H1 (cell line): ENCODE measurements around the gene CNIH1. TPM values are rescaled to one million over a fixed set of nuclear protein-coding genes. Genes with fewer than 3 reads are reported as not detected.

Experiments used
- CTCF ChIA-PET: fragments of 300-600 bp; sonication (Branson Sonifier 250); formaldehyde crosslinking; loops from one replicate; lab custom pipeline; 2021; ENCODE audit not compliant: partially characterized antibody; lab: Charles Lee
- POLR2A ChIA-PET: fragments of 300-600 bp; sonication (Branson Sonifier 250); formaldehyde crosslinking; loops from one replicate; lab custom pipeline; 2021; ENCODE audit warnings: inconsistent platforms; ENCODE audit not compliant: partially characterized antibody; lab: Charles Lee
- DNase-seq, 2 experiments: peaks; one replicate each; pipeline versions ENCODE4 v3.0.0 to v3.0.0-alpha.2; 2010 to 2022; ENCODE audit warnings: low spot score in 2 of 2, low read depth in 1 of 2, mixed read lengths in 1 of 2
- FAIRE-seq: peaks from 2 replicates; lab custom pipeline; 2011; peaks lifted over from hg19 to GRCh38; lab: Jason Lieb, UNC
- H2AFZ ChIP-seq: 2 replicates; pipeline ENCODE4 v1.8.1; 2012; ENCODE audit warnings: low read length, inconsistent platforms
- H2AK5ac ChIP-seq: 2 replicates; pipeline ENCODE4 v1.6.1; 2013; ENCODE audit warnings: low read depth, low read length
- H2BK120ac ChIP-seq: replicated peaks from 2 replicates; pipeline ENCODE3; 2013; ENCODE audit warnings: low read depth, low read length, inconsistent platforms
- H2BK12ac ChIP-seq: 2 replicates; pipeline ENCODE4 v1.6.1; 2013; ENCODE audit warnings: low read depth, low read length
- H2BK15ac ChIP-seq: 2 replicates; pipeline ENCODE4 v1.6.1; 2013; ENCODE audit warnings: low read length
- H2BK20ac ChIP-seq: 2 replicates; pipeline ENCODE4 v1.6.1; 2013; ENCODE audit warnings: low read length
- H2BK5ac ChIP-seq: 2 replicates; pipeline ENCODE4 v1.6.1; 2013; ENCODE audit warnings: low read depth, low read length
- H3K14ac ChIP-seq: 2 replicates; pipeline ENCODE4 v1.6.1; 2013; ENCODE audit warnings: inconsistent platforms; ENCODE audit not compliant: insufficient read length
- H3K18ac ChIP-seq: 2 replicates; pipeline ENCODE4 v1.6.1; 2013; ENCODE audit warnings: low read length; ENCODE audit errors: extremely low read depth
- H3K23ac ChIP-seq: 2 replicates; pipeline ENCODE4 v1.6.1; 2013; ENCODE audit warnings: inconsistent platforms; ENCODE audit not compliant: insufficient read length
- H3K23me2 ChIP-seq: 2 replicates; pipeline ENCODE4 v1.6.1; 2013; ENCODE audit warnings: low read depth, low read length
- H3K27ac ChIP-seq: 2 replicates; pipeline ENCODE4 v1.6.1; 2011; ENCODE audit warnings: low read depth, low read length, inconsistent platforms
- H3K27me3 ChIP-seq, 4 experiments: replicated peaks in 1 of 4; 1 replicate in 1 of 4; 2 replicates in 3 of 4; pipeline versions ENCODE4 v1.6.1 to v1.8.1; 2011 to 2013; ENCODE audit warnings: low read length in 3 of 4, mild to moderate bottlenecking in 3 of 4, inconsistent platforms in 2 of 4, mixed read lengths in 2 of 4, moderate library complexity in 1 of 4; ENCODE audit not compliant: control insufficient read depth in 3 of 4, insufficient read depth in 3 of 4; ENCODE audit errors: extremely low read depth in 1 of 4
- H3K36me3 ChIP-seq, 4 experiments: 2 replicates each; pipeline versions ENCODE4 v1.6.1 to v1.8.1; 2011 to 2013; ENCODE audit warnings: mild to moderate bottlenecking in 4 of 4, low read length in 3 of 4, moderate library complexity in 2 of 4, control low read depth in 1 of 4, inconsistent platforms in 1 of 4; ENCODE audit not compliant: insufficient read depth in 4 of 4, control insufficient read depth in 2 of 4
- H3K4ac ChIP-seq: replicated peaks from 2 replicates; pipeline ENCODE3; 2013; ENCODE audit warnings: low read length, low read depth, mixed read lengths, inconsistent platforms; ENCODE audit not compliant: insufficient read length
- H3K4me1 ChIP-seq, 4 experiments: replicated peaks in 1 of 4; 1 replicate in 1 of 4; 2 replicates in 3 of 4; pipeline versions ENCODE4 v1.6.1 to v1.8.1; 2011 to 2013; ENCODE audit warnings: low read length in 3 of 4, inconsistent platforms in 2 of 4, mixed read lengths in 1 of 4; ENCODE audit not compliant: insufficient read depth in 4 of 4, control insufficient read depth in 3 of 4
- H3K4me2 ChIP-seq, 2 experiments: 2 replicates each; pipeline versions ENCODE4 v1.6.1 to v1.8.1; 2011 to 2013; ENCODE audit warnings: low read depth in 2 of 2, low read length in 2 of 2, control low read depth in 1 of 2, inconsistent platforms in 1 of 2, mild to moderate bottlenecking in 1 of 2; ENCODE audit not compliant: insufficient read depth in 1 of 2
- H3K4me3 ChIP-seq, 4 experiments: fragments of 200-600, 300-600 bp in 1 of 4; sonication (generic), shearing (Covaris generic), sonication (Bioruptor Twin) in 1 of 4; 2 replicates each; pipeline versions ENCODE4 v1.5.1 to v1.8.1; 2011 to 2016; ENCODE audit warnings: low read length in 4 of 4, low read depth in 3 of 4, control low read depth in 2 of 4, inconsistent platforms in 2 of 4, mild to moderate bottlenecking in 2 of 4, mixed read lengths in 1 of 4, moderate library complexity in 1 of 4; ENCODE audit not compliant: insufficient read depth in 2 of 4; ENCODE audit errors: extremely low read depth in 1 of 4
- H3K56ac ChIP-seq: replicated peaks from 2 replicates; pipeline ENCODE3; 2013; ENCODE audit warnings: low read depth, mild to moderate bottlenecking, mixed read lengths, low read length, inconsistent platforms; ENCODE audit not compliant: insufficient read length
- H3K79me1 ChIP-seq: 2 replicates; pipeline ENCODE4 v1.6.1; 2013; ENCODE audit warnings: low read depth, low read length, control low read depth
- H3K79me2 ChIP-seq, 2 experiments: 2 replicates each; pipeline versions ENCODE4 v1.6.1 to v1.8.1; 2012 to 2013; ENCODE audit warnings: low read length in 2 of 2, mild to moderate bottlenecking in 2 of 2, inconsistent platforms in 1 of 2; ENCODE audit not compliant: insufficient read depth in 2 of 2, control insufficient read depth in 1 of 2
- H3K9ac ChIP-seq, 4 experiments: replicated peaks in 1 of 4; 1 replicate in 1 of 4; 2 replicates in 3 of 4; pipeline versions ENCODE4 v1.6.1 to v1.8.1; 2011 to 2013; ENCODE audit warnings: low read depth in 3 of 4, low read length in 3 of 4, control low read depth in 2 of 4, mild to moderate bottlenecking in 2 of 4, moderate library complexity in 2 of 4, inconsistent platforms in 1 of 4; ENCODE audit errors: extremely low read depth in 1 of 4
- H3K9me3 ChIP-seq, 2 experiments: 2 replicates each; pipeline versions ENCODE4 v1.6.1 to v1.8.1; 2012 to 2013; ENCODE audit warnings: mild to moderate bottlenecking in 2 of 2, moderate library complexity in 2 of 2, control low read depth in 1 of 2, inconsistent platforms in 1 of 2, low read depth in 1 of 2, low read length in 1 of 2, mixed read lengths in 1 of 2; ENCODE audit not compliant: insufficient read depth in 2 of 2
- H4K20me1 ChIP-seq, 2 experiments: replicated peaks in 1 of 2; 2 replicates each; pipeline versions ENCODE3 to v1.8.1; 2011 to 2013; ENCODE audit warnings: inconsistent platforms in 2 of 2, low read length in 2 of 2, mild to moderate bottlenecking in 1 of 2; ENCODE audit not compliant: insufficient read depth in 2 of 2, control insufficient read depth in 1 of 2
- H4K5ac ChIP-seq: 2 replicates; pipeline ENCODE4 v1.6.1; 2013; ENCODE audit warnings: low read length, low read depth, mixed read lengths, inconsistent platforms; ENCODE audit not compliant: insufficient read length
- H4K8ac ChIP-seq: 2 replicates; pipeline ENCODE4 v1.8.0; 2013; ENCODE audit warnings: mild to moderate bottlenecking, moderate library complexity, low read length, inconsistent platforms; ENCODE audit not compliant: insufficient read depth; ENCODE audit errors: extremely low read depth
- H4K91ac ChIP-seq: replicated peaks from 2 replicates; pipeline ENCODE3; 2013; ENCODE audit warnings: low read length, mixed read lengths, inconsistent platforms; ENCODE audit not compliant: insufficient read length
- ATF3 ChIP-seq: IDR thresholded peaks from 2 replicates; pipeline ENCODE4 v1.6.1; 2011; ENCODE audit warnings: low read depth, mild to moderate bottlenecking, low read length; ENCODE audit not compliant: insufficient read depth
- CHD2 ChIP-seq: IDR thresholded peaks from 2 replicates; pipeline ENCODE4 v1.6.1; 2012; ENCODE audit warnings: low read length, improper control_type of control experiment
- POU5F1 ChIP-seq: IDR thresholded peaks from 2 replicates; pipeline ENCODE4 v1.6.1; 2011; ENCODE audit warnings: low read depth, mild to moderate bottlenecking, low read length, moderate library complexity
- SP2 ChIP-seq: IDR thresholded peaks from 2 replicates; pipeline ENCODE4 v1.6.1; 2012; ENCODE audit warnings: mild to moderate bottlenecking, low read length, inconsistent platforms
- WGBS, 2 experiments: shearing (Covaris generic) in 1 of 2; methylation state at CpG; one replicate each; pipeline versions ENCODE4 v1.1.6 to v1.1.7; 2013 to 2015; ENCODE audit warnings: low lambda C conversion rate in 2 of 2, mixed read lengths in 2 of 2, inconsistent platforms in 1 of 2, low coverage in 1 of 2, missing lambda C conversion rate in 1 of 2; ENCODE audit not compliant: insufficient replicate concordance in 2 of 2, insufficient coverage in 1 of 2, insufficient read length in 1 of 2; ENCODE audit errors: extremely low coverage in 1 of 2, missing lambda C conversion rate in 1 of 2; 5-methylcytosine and 5-hydroxymethylcytosine counted together
- polyA plus RNA-seq, 7 experiments: library from polyadenylated mRNA; depleted of rRNA in 3 of 7; stranded (reverse) in 5 of 7; unstranded in 2 of 7; fragments of >200 nt in 5 of 7; fragments of 200-250 nt in 2 of 7; gene quantifications; 1 replicate in 5 of 7; 2 replicates in 1 of 7; 4 replicates in 1 of 7; pipeline versions ENCODE4 v1.2.1 to v1.2.3, GENCODE V29; 2011 to 2013; ENCODE audit warnings: missing spikeins in 2 of 7, mixed read lengths in 2 of 7
- total RNA-seq: library from RNA; stranded (reverse); fragmentation: NEBNext Ultra II Directional; extraction: Animal tissue kit (Norgen Biotek cat#: 25700); gene quantifications from 2 replicates; pipeline ENCODE4 v1.2.1, GENCODE V29; 2021

Gene CNIH1
- total and polyA plus RNA-seq, 2 of the 8 experiments (the other 6 are each of a cell fraction or from before 2014, with no cell fraction given), result 119 to 333 TPM

GRCh38 chr14:54481695-54482094, 40.5 kb upstream of the CNIH1 start:
- Histone ChIP-seq H3K4me2 (no peak overlapping the region), H4K91ac (no peak overlapping the region)
- POLR2A ChIA-PET, result interaction anchor here (0.9 kb wide), 1 partner anchor 9 kb away, joined by 3 read pairs; no protein-coding TSS in a partner anchor

More at GRCh38 chr14:54481695-54482094, 40.5 kb upstream of the CNIH1 start:
- Histone ChIP-seq H3K27me3 (no peaks in the 10 kb centered on the region), H2BK12ac (no peak overlapping the region), H2AFZ (no peak overlapping the region), H3K79me2 (peaks cover 3 to 39% of the 10 kb centered on the region in 2 experiments; a peak in 3 of 4 replicates), H4K8ac (no peak overlapping the region), H2BK20ac (no peak overlapping the region), H2BK5ac (no peak overlapping the region), H2BK120ac (no peak overlapping the region), H3K56ac (no peak overlapping the region), H3K36me3 (peaks cover 0 to 48% (median 6%) of the 10 kb centered on the region in 4 experiments; a peak in 6 of 8 replicates), H4K5ac (no peak overlapping the region), H3K23ac (no peak overlapping the region), H4K20me1 (peaks cover 0 to 5% of the 10 kb centered on the region in 2 experiments)
- 90% methylated on average over 2 of the region's 2 CpGs; no CpG with 5 or more reads in 1 of the 2 experiments for WGBS, 2 experiments
- CTCF ChIA-PET, result interaction anchor here (2.1 kb wide), 1 partner anchor 115 kb away, joined by 5 read pairs; no protein-coding TSS in a partner anchor
- no peak for FAIRE-seq
- TF ChIP-seq POU5F1 (no peak), ATF3 (no peak), CHD2 (no peak), SP2 (no peak)
- TF ChIP-seq, all 59 proteins: peak for 0
- H3K18ac ChIP-seq, result no peak overlapping the region
- no peak overlapping the region for H3K4me3 ChIP-seq
- H3K4me1 ChIP-seq, result no peaks in the 10 kb centered on the region
- no peak overlapping the region for H3K27ac ChIP-seq
- H3K23me2 ChIP-seq, result no peaks in the 10 kb centered on the region
- no peak for DNase-seq
- no peak overlapping the region for H2AK5ac ChIP-seq
- H3K9me3 ChIP-seq, result no peaks in the 10 kb centered on the region
- no peak overlapping the region for H3K14ac ChIP-seq
- H3K79me1 ChIP-seq, result no peaks in the 10 kb centered on the region
- H3K9ac ChIP-seq, result no peak overlapping the region
- no peak overlapping the region for H3K4ac ChIP-seq
- no peak overlapping the region for H2BK15ac ChIP-seq
